Measurements from ENCODE around the gene ST6GALNAC3.

- TF ChIP-seq CTCF (IDR thresholded peaks at IDR 0.05), result no peak
- no peak for TF ChIP-seq POLR2A (IDR thresholded peaks at IDR 0.05)
Observed at GRCh38 chr1:76511558-76512179, 437.1 kb downstream of the ST6GALNAC3 start.

Data from testis (tissue), 2 donors.